HG03439 (cell line): ENCODE results near the gene HPRT1.
"Not testable (repeated sequence)": the region's sequence is repeated elsewhere in the genome, so short reads cannot be mapped to it uniquely, and the experiment has no call there.

Source experiments
- ATAC-seq: cut with Tn5 transposase; IDR thresholded peaks from one replicate; pipeline ENCODE4 v1.9.1; 2021; ENCODE audit warnings: mild to moderate bottlenecking, moderate library complexity; ENCODE audit not compliant: unreplicated experiment

HPRT1 gene

DNA sequence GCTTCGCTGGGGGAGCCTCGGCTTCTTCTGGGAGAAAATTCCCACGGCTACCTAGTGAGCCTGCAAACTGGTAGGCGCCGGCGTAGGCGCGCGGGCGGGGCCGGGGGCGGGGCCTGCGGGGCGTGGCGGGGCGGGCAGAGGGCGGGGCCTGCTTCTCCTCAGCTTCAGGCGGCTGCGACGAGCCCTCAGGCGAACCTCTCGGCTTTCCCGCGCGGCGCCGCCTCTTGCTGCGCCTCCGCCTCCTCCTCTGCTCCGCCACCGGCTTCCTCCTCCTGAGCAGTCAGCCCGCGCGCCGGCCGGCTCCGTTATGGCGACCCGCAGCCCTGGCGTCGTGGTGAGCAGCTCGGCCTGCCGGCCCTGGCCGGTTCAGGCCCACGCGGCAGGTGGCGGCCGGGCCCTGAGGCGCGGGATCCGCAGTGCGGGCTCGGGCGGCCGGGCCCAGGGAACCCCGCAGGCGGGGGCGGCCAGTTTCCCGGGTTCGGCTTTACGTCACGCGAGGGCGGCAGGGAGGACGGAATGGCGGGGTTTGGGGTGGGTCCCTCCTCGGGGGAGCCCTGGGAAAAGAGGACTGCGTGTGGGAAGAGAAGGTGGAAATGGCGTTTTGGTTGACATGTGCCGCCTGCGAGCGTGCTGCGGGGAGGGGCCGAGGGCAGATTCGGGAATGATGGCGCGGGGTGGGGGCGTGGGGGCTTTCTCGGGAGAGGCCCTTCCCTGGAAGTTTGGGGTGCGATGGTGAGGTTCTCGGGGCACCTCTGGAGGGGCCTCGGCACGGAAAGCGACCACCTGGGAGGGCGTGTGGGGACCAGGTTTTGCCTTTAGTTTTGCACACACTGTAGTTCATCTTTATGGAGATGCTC, at the start of gene HPRT1:
Gene HPRT1 (plus strand): TSS at position 161 of the 857 bp plus-strand sequence. CDS start 147 bp downstream, at position 308.
- ATAC-seq, result peak; percentile 95

DNA sequence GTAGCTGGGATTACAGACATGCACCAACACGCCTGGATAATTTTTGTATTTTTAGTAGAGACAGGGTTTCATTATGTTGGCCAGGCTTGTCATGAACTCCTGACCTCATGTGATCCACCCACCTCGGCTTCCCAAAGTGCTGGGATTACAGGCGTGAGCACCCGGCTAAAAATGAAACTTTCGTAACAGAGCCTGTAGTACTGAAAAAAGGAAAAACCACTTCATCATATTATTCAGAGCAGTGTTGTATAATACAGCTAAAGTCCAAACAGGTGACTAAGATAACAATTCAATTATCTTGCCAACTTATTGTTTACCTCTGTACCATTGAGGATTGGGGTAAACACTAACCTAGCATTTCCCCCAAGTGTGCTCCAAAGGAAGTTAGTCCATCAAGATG, 43.9 kb upstream of the HPRT1 start:
- ATAC-seq, result no peak

- ATAC-seq, result no peak
Measured at GRCh38 chrX:134418317-134419113, 41.5 kb upstream of the HPRT1 start.

- no peak for ATAC-seq
Measured at GRCh38 chrX:134419784-134420183, 40.2 kb upstream of the HPRT1 start.

GRCh38 chrX:134423606-134424005, 36.4 kb upstream of the HPRT1 start:
- ATAC-seq, result no peak

- ATAC-seq, result no peak
Measured at GRCh38 chrX:134426281-134426680, 33.7 kb upstream of the HPRT1 start.

DNA sequence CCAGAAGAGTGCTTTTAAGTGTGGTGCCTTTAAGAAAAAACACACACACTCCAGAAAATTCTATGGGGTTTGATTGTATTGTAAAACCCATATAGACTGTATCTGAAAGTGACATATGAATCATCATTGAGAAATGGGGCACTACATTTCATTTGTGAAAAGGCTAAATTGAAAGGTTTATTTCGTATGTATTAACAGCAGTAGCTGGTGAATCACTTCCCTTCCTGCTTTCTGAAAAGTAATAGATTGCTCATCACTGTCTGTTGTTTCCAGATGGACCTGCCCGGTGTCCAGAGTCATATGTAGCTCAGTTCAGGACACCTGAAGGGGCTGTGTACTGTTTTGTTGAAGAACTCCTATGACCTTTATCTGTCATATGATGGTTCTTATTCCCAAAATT, 28.1 kb upstream of the HPRT1 start:
- ATAC-seq, result no peak

- no peak for ATAC-seq
Measured at GRCh38 chrX:134435894-134436293, 24.1 kb upstream of the HPRT1 start.

- no peak for ATAC-seq
Measured at GRCh38 chrX:134443020-134443419, 16.9 kb upstream of the HPRT1 start.

DNA sequence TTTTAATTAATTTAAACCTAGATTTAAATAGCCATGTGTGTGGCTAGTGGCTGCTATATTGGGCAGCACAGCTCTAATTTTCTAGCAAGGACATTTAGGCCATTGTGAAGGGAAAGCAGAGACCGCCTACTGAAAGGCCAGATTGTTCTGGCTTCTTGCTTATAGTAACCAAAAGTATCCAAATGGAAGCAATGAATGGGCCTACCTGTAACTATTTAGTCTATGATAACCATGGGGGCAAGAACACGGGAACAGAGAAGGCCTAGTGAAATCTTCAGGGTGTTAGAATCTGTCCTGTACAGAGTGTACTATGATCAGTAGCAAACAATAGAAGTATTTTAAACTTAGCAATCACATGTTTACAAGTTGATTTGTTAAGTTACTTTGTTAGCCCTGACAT, 16.5 kb upstream of the HPRT1 start:
- ATAC-seq, result no peak

DNA sequence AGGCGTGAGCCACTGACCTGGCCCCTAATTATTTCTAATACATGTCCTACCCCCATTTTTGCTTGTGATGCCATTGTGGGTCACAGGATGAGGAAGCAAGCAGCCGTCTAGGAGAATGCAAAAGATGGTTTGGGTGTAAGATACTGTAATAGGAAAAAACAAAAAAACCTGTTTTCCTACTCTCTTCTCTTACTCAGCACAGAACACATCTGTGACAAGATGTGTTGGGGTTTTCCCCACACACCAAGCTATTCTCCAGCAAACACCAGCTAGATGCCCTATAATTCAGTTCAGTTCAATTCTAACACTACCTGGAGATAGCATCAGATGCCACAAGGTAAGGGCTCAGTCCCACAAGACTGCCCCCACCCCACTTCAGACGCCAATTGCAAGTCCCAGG, 15.3 kb upstream of the HPRT1 start:
- ATAC-seq, result no peak

DNA sequence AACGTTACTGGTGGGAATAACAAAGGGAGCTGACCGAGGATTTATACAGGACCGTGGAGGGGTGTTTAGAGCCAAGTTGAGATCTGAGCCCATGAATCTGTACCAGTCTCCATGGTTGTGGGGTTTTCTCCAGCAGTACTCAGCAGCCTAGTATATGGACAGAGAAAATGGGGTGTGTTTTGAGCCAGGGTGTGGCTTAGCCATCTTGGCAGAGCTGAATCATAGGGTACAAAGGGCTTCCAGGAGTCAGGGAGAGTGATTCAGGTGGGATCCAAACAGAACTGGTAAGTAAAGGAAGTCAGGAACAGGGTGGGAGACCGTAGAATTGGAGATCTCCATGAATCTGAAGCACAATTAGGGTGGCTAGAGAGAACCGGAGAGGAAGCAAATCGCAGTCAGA, 7.4 kb upstream of the HPRT1 start:
- ATAC-seq, result no peak

- no peak for ATAC-seq
Measured at GRCh38 chrX:134453631-134454030, 6.3 kb upstream of the HPRT1 start.

GRCh38 chrX:134454506-134454905, 5.5 kb upstream of the HPRT1 start:
- no peak for ATAC-seq

- no peak for ATAC-seq
Measured at GRCh38 chrX:134457708-134458107, 2.3 kb upstream of the HPRT1 start.

GRCh38 chrX:134459683-134460004, 321 bp upstream of the HPRT1 start:
- ATAC-seq, result peak; percentile 2

- no peak for ATAC-seq
Measured at GRCh38 chrX:134460862-134461220, 876 bp downstream of the HPRT1 start.

GRCh38 chrX:134461437-134461836, 1.5 kb downstream of the HPRT1 start:
- no peak for ATAC-seq

DNA sequence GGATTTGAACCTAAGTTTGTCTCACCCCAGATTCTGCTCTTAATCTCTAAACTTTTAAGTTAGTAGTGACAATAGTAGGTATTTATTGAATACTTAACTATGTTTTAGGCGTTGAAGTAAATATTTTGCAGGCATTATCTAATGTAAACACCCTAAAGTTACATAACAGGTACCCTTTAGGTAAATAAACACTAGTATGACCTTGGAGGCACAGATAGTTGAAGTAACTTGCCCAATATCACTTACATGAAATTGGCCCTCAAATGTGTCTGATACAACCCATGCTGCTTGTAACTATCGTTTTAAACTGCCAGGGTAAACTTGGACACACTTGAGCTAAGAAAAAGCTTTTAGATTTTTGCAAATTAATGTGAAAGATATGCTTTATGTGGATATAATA, 3.0 kb downstream of the HPRT1 start:
- ATAC-seq, result no peak

GRCh38 chrX:134464453-134464852, 4.5 kb downstream of the HPRT1 start:
- not testable (repeated sequence) for ATAC-seq

- ATAC-seq, result no peak
Measured at GRCh38 chrX:134469486-134469885, 9.5 kb downstream of the HPRT1 start.

DNA sequence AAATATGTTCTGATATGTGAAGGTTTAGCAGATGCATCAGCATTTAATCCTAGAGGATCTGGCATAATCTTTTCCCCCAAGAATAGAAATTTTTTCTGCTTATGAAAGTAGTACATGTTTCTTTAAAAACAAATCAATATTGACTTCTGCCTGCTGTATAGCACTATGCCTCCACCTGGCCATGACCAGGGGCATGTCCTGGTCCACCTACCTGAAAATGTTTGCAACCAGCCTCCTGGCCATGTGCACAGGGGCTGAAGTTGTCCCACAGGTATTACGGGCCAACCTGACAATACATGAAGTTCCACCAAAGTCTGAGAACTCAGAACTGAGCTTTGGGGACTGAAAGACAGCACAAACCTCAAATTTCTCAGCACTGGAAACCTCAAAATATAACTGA, 10.0 kb downstream of the HPRT1 start:
- no peak for ATAC-seq
